Stimulated activated CD4-positive, alpha-beta T cell treated with anti-CD3 and anti-CD28 coated beads, Interleukin-15, amount 100 ng/mL, for 1 hour (primary cell): Measurements from ENCODE around the gene KRT31.
"Not testable (repeated sequence)": the region's sequence is repeated elsewhere in the genome, so short reads cannot be mapped to it uniquely, and the experiment has no call there.

Experiments
- DNase-seq, 2 donors: peaks; one replicate each; pipeline ENCODE4 v3.0.0-alpha.2; 2020; ENCODE audit warnings: low read depth in 1 of 2, low spot score in 1 of 2

The KRT31 gene

DNA sequence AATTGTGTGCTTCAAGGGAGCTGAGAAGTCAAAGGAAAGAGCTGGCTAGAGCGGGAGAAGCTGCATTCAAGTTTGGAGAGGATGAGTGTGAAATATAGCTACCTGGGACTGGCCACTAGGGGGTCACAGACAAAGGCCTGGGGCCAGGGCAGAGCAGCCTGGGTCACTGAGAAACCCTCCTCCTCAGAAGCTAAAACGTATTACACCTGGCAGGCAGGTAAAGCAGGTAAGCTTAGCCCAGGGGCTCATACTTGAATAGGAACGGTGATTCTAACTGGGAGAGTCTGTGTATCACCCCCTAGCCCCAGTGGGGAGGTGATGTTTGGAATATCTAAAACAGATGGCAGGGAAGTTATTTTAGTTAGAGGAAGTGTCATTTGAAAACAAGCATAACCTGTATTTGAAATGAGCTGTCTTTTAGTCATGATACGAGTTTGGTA is 20.2 kb upstream of the KRT31 start:
- no peak for DNase-seq

DNA sequence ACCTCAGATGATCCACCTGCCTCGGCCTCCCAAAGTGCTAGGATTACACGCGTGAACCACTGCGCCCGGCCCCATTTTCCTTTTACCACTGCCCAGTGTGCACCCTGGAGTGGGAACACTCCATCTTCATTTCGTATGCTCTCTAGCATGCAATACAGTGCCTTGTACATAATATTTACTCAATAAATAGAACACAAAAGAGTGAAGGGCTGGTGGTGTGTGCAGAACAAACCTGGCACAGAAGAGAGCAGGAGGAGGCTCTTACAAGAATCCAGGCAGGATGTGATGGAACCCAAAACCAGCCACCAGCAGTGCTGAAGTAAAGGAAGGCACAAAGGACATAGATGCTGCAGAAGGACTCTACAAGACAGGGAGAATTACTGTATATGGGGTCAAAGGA is 19.7 kb upstream of the KRT31 start:
- DNase-seq: no peak

DNA sequence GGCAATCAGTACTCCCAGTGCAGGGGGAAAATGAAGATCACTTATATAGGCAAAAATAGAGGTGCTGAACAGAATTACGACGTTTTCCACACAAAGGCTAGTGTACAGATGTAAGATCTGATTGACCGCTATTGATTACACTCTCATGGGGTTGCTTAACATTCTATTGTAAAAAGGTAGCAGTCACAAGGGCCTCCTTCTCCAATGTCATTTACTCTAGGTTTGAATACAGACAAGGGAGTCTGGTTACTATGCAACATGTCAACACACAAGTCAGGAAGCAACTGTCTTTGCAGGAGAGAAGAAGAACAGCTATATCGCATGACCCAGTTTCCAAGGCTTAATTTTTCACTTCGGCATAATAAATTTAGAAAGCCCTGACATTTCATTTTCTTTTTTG is 19.1 kb upstream of the KRT31 start:
- no peak for DNase-seq

DNA sequence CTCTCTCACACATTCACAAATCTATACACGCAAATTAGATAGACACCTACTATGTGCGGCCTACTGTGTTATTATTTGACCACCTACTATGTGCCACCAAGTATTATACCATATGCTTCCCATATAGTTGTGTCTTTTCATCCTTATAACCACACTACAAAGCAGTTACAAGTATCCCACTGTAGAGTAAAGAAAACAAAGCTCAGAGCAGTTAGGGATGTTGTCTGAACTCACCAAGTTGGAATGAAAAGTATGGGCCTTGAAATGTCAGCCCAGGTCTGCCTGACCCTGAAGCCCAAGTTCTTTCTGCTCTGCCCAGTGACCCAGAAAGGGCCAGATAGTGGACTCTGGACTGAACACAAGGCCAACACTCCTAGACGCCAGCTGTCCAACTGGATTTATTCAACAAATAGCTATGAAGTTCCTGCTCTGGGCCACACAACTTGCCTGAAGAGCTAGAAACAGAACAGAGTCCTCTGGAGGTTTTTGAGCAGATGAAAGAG is 18.5 kb upstream of the KRT31 start:
- DNase-seq: no peak

DNA sequence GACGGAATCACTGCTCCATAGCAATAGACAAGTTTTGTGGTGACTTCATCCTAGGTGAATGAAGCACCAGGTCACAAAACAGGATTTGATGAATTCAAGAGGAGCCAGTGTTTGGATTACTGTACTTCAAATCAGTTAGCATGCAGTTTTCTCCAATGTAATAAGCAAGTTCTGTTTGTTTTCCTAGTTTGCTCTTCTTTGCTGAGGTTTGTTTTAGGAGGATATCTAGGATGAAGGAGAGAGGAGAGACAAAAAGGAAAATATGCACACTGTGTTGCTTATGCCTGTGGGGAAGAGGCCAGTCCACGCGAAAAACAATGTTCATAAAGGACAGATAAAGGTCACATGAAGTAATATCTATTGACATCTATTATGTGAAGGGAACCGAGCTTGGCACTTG is 18.0 kb upstream of the KRT31 start:
- no peak for DNase-seq

DNA sequence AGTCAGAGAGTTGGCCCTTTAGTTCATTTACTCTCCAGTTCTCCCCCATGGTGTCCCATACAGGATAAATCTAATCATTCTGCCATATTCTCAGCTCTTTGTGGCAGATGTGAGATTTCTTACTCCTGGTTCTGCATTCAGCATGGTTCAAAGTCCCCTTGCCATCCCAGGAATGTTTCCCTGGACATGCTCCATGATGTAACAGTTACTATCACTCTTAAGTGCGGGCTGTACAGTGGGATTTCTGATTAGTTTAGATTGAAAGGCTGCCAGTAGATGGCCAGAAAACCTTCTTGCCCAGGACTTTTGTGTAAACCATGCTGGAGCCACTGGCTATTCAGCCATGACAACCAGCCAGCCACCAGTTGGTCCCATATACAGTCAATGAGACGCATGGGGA is 16.6 kb upstream of the KRT31 start:
- DNase-seq: no peak

DNA sequence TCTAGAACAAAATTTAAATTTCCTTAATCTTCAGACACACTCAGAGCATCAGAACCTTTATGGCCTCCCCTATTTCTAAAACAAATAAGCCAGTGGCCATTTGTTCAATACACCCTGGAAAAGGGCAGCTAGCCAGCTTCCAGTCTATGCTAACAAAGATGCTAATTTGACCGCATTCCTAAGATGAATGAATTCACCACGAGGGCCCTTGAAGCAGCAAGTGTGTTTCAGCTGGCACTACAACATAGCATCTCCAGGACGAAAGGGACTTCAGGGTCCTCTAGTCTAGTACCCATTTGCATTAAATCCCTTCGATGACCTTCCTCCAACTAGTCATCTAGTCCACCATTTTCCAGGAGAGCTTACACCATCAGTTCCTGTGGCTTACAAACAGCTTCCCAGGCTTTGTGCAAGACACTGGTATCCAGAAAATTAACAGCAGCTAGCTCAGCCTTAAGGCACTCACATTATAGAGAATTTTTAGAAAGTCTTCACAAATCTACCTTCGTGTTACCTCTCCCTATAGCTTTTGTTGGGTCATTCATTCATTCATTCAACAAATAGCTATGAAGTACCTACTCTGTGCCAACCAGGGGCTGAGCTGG is 16.0 kb upstream of the KRT31 start:
- DNase-seq: no peak

DNA sequence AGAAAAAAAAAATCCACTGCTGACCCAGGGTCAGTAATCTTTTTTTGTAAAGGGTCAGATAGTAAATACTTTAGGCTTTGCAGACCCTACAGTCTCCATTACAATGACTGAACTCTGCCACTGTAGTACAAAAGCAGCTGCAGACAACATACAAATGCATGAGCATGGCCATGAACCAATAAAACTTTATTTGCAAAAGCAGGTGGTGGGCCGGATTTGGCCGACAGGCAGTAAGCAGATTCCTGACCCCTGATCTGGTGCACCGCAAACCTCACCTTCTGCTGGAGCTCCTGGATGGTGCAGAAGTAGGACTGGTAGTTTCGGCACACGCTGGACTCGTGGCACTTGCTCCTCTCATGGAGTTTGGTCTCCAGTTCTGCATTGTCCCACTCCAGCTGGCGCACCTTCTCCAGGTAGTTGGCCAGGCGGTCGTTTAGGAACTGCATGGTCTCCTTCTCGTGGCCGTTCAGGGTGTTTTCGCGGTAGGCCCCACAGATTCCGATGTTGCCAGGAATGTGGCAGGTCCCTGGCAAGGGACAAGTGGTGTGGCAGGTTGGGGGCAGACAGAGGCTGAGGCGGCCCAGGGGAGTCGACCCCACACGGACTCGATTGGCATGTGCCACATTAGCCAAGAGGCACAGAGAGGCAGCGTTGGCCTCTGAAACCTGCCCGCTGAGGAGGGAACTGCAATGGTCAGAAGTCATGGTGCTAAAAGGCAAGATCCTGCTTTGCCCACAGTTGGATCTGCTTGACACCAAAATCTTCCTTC is 13.8 kb upstream of the KRT31 start:
- no peak for DNase-seq

DNA sequence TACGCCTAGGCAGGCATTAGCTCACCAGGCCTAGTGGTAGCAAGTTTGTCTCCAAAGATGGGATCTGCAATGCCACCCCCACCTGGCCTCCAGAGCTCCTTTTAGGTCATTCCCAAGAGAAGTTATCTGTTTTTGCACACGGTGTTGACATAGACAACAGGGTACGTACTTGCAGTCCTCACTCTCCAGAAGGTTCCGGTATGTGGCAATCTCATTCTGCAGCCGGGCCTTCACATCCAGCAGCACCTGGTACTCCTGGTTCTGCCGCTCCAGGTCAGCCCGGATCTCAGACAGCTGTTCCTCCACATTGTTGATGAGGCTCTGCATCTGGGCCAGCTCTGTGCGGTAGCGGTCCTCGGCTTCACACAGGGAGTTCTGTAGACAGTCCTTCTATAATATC is 9.8 kb upstream of the KRT31 start:
- no peak for DNase-seq

DNA sequence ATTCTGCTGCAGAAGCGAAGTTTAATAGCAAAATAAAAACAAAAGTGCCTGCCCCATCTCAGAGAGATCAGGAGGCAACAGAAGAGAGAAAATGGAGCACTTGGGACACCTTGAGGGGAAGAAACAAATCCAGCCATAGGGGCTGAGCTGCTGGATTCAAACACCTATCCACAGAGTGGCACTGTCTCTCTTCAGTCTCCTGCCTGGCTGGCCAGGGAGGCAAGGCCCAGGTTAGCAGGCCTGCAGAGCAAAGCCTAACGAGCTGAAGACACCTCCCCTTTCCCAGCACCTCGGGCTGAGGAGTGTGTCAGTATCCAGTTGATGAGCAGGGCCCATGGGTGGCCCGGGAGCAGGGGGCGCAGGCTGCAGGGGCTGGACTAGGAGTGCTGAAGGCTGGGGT is 8.8 kb upstream of the KRT31 start:
- no peak for DNase-seq

DNA sequence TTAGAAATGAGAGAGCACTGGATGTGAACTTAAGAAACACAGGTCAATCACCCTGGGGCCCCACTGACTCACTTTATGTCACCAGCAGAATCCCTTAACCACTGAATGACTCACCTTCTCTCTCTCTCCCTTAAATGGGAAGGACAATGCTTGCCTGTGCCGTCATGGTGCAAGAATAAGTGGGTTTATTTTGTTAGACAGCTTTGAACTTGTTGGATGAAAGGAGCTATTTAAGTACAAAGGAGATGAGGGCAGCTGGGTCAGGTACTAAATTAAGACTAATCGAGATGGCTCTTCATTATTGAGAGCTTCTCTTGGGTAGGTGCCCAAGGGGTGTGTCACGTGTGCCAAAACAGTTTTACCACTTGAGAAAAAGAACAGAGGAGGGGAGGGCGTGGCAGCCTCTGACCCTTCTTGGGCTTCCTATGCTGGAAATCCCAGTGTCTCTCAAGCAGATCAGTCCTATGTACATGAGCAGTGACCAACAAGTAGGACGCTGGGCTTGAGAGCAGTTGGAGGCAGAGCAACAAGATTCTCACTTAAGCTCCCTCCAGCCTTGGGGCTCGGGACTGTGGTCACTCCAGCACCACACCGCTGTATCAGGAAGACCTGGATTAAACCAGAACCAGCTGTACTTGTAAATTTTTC is 6.7 kb upstream of the KRT31 start:
- DNase-seq: no peak

DNA sequence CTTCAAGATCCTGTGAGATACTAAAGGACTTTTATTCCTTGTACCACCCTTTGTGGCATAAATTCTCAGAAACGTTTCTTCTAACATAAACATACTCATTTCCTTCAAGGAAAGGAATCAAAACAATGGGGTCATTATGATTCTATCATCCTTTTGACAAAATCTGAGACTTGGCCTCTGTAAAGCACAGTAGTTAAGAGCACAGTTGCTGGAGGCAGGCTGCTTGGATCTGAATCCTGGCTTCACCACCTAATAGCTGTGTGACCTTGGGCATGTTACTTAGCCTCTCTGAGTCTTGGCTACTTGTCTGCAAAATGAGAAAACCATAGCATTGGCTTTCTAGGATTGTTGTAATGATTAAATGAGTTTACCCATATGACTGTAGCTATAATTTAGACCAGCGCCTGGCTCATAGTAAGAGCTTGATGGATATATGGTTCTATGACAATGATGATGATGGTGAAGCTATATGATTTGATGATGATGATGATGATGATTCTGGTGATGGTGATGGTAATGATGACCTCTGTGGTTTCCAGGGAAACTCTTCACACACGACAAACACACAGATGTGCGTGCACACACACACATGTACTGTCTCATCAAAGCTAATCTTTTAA is 6.1 kb upstream of the KRT31 start:
- no peak for DNase-seq

DNA sequence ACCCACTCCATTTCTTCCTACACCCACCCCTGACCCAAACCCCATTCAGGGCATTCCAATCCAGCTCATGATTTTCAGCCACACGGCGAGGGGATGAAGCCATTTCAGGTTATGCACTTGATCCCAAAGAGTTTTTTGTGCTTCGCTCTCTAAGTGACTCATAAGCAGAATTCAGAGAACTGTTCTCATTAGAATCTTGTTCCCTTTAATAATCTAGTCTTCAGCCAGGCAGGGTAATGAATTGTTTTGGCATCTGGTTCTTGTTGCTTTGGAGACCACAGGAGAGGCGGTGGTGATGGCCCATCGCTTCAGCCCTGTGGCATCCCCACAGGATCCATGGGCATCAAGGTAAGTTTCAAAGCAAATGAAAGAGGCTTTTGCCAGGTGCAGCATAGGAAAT is 4.8 kb upstream of the KRT31 start:
- no peak for DNase-seq

DNA sequence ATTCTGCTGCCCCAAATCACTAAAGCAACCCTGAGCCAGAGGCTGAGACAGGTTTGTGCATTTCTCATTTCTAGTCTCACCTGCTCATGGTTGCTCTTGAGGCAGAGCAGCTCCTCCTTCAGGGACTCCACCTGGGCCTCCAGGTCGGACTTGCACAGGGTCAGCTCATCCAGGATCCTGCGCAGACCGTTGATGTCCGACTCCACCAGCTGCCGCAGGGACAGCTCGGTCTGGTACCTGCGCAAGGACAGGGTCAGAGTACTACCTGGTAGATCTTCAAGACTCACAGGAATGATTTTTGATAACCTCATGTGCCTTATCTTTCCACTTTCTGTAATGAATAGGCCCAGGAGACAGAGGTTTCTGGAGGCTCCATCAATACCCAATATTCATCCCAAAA is 1.1 kb downstream of the KRT31 start:
- no peak for DNase-seq

DNA sequence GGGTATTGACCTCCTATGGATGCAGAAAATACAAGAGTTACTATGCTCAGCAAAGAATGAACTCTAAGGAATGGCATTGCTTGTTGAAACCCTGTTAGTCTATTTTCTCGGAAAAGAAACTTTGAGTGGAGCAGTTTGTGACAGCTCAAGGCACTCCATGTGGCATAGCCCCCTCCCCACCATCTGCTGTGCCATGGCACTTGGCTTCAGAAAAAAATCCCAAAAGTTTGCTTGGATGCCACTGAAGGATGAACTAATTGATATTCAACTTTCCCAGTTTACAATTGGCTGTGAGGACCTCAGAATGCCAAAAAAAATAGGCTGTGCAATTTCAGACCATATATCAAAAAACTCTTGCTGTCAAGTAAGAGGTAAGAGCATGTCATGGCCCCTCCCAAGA is 1.8 kb downstream of the KRT31 start:
- no peak for DNase-seq

DNA sequence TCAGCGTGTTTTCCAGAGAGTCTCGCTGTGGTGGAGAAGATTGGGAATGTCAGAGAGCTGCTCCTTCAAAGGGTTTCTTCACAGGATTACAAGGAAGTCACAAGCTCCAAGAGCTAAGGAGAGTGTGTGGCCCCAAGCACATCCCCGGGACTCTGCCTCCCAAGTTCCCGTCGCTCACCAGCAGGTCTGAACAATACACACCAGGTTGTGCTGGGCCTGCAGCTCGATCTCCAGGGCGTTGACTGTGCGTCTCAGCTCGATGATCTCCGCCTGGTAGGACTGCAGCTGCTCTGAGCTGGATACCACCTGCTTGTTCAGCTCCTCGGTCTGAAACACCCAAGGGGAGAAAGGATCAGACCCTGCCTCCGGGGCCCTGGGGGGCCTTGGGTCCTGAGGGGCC is 2.4 kb downstream of the KRT31 start:
- not testable (repeated sequence) for DNase-seq

DNA sequence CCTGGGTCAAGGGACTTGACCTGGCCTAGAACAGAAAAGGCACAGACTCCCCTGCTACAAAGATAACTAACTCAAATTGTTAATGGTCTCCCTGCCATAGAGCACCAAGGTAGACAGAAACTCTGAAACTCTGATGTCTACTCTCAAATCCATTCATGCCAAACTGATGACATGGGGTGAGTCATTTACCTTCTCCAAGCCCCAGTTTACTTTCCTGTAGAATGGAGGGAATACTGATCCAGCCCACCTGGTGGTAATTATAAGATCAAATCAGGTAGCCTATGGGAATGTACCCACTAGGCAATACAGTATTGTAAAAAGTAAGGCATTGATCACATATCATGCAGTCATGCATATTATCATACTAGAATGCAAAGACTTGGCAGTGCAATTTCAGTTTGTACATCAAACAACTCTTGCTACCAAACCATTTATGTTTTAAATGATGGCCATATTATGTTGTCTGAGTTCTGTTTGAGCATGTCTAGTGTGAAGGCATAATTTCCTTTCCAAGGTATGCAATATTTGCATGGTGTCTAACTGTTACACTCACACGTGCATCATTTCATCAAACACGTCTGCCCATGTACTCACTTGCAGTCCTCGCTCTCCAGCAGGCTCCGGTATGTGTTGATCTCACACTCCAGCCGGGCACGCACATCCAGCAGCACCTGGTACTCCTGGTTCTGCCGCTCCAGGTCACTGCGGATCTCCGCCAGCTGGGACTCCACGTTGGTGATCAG is 3.0 kb downstream of the KRT31 start:
- DNase-seq: no peak

DNA sequence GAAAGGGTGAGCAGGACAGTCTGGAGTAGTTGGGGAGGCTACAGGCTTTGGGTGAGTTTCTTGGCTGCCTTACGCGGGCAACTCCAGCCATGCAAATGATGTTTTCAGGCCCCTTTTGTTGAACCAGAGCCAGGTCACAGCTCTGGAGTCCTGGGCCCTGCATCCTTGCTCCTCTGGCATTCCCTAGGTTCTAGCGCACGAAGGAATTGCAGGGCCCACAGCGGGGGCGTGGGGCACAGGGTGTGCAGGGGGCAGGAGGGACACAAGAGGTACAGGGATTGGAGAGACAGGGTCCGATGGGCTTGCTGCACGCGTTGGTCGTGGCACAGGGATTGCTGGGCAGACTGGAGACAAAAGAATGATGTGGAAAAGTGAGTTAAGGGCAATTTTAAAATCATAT is 3.6 kb downstream of the KRT31 start:
- DNase-seq: no peak

DNA sequence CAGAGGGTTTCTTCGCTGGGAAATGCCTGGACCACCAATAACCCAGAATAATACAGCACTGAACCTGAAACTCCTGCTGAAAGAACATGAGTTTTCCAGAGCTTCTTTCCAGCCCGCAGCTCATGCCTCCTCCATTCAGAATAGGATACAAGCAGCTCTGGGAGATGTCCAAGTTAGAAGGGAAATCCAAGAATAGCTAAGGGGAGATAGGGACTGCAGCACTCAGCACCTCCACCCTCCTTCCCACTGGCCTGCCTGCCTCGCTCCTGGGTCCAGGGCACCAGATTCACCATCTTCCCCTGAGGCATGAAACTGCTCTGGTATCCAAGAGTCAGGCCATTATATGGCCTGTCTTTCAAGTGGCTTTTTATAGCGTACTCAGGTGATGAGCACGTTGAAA is 4.1 kb downstream of the KRT31 start:
- no peak for DNase-seq

DNA sequence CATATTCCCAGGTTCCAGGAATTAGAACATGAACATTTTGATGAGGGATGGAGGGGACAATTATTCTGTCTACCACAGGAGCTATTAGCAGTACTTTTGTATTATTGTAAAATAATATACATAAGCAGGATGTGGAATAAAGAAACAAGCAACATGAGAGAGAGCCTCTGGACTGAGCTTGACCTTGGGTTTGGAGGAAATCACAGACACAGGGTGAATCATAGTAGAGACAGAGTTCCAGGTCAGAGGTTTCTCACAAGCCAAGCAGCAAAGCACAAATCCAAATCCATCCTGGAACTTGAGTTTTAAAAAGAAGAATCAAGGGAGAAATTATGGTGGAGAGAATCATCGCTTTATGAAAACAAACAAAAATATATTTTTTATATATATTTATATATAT is 5.1 kb downstream of the KRT31 start:
- DNase-seq: no peak

DNA sequence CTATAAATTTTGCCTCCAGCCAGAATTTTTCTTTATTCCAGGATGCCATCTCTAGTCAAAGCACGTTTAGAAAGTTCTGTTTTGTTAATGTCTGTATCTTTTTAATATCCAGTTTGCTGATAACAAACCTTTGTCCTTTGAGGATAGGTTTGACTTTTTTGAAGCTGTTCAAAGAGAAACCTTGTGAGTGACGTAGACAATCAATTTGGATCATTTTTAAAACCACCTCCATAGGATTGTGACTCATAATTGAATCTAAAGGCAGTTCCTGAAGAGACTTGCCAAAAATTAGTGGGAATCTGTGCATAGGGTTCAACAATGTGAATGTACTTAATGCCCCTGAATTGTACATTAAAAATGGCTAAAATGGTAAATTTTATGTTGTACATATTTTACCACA is 5.9 kb downstream of the KRT31 start:
- DNase-seq: no peak
